GM21390 (cell line): Measurements from ENCODE around the gene RPL36.
"Not testable (repeated sequence)": the region's sequence is repeated elsewhere in the genome, so short reads cannot be mapped to it uniquely, and the experiment has no call there.

Experiments
- ATAC-seq: cut with Tn5 transposase; IDR thresholded peaks from one replicate; pipeline ENCODE4 v1.9.1; 2021; ENCODE audit not compliant: unreplicated experiment

Gene RPL36

GRCh38 chr19:5688262-5688881 lies 1.7 kb upstream of the RPL36 start:
- not testable (repeated sequence) for ATAC-seq

GRCh38 chr19:5690955-5691821 lies 1.1 kb downstream of the RPL36 start:
- ATAC-seq = no peak

DNA sequence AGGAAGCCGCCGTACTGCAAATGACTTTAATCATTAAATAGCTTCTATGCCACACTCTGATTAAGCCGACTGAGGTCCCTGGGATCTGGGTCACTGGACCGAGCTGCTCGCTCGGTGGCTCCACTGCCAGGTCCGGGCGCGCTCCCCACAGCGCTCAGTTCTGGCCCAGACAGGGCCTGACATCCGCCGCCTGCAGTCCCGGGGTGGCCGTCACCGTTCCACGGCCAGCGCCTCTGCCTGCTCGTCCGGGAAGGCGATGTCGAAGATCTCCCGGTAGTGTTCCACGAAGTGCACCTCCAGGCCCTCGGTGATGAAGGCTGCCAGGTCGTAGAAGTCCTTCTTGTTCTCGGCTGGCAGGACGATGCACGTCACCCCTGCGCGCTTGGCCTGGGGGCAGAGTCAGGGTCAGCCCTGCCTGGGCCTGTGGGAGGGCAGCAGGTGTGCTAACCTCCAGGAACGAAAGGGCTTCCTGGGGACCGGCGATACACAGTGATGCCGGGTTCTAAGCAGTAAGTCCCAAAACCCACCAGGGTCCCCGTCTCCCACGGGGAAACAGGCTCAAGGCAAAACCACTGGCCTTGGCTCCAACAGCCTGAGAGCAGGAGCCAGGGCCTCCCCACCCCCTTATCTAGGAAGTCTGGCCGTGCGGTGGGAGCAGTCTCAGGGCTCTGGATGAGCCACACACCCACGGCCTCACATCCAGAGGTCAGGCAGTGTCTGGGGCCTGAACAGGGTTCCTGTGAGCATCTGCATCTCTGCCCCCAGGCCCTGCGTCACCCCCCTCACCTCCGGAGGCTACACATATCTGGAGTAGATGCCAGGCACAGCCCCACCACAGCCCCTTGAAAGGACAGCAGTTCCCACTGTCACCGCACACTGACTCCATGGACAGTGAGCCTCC lies 2.0 kb downstream of the RPL36 start:
- ATAC-seq = no peak

GRCh38 chr19:5692723-5693194 lies 2.7 kb downstream of the RPL36 start:
- ATAC-seq = no peak

DNA sequence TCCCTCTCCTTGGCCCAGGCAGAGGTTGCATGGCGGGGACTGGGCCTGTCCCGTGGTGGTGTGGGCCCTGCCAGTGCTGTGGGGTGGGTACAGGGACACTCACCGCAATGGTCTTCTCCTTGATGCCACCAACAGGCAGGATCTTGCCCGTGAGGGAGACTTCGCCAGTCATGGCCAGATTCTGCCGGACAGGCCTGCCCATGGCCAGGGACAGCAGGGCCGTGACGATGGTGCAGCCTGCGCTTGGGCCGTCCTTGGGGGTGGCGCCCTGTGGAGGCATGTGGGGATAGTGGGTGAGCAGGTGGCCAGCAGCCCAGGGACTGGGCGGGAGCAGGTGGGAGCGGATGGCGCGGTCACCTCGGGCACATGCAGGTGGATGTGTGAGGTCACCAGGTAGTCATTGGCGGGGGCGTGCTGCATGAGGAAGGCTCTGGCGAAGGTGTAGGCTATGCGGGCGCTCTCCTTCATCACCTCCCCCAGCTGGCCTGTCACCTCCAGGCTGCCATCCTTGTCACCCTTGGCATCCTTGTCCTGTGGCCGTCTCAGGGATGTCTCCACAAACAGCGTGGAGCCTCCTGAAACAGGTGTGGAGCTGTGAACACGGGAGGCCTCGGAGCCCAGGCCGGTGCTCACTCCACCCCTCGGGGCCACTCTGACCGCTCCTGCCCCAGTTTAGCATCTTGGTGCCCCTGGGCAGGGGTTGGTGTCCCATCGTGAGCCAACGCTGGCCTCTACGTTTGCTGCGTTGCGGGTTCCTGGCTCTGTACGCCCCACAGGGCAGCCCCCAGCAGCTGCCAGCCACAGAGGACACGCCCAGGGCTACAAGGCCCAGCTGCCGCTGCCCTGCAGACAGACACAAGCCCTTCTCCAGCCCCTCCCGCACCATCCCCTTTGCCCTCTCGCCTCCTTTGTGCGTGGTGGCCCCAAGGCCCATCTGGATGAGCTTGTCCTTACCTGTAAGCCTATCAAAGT lies 3.4 kb downstream of the RPL36 start:
- ATAC-seq = no peak

- no peak for ATAC-seq
These were observed 4.3 kb downstream of the RPL36 start for GRCh38 chr19:5694167-5694955.

DNA sequence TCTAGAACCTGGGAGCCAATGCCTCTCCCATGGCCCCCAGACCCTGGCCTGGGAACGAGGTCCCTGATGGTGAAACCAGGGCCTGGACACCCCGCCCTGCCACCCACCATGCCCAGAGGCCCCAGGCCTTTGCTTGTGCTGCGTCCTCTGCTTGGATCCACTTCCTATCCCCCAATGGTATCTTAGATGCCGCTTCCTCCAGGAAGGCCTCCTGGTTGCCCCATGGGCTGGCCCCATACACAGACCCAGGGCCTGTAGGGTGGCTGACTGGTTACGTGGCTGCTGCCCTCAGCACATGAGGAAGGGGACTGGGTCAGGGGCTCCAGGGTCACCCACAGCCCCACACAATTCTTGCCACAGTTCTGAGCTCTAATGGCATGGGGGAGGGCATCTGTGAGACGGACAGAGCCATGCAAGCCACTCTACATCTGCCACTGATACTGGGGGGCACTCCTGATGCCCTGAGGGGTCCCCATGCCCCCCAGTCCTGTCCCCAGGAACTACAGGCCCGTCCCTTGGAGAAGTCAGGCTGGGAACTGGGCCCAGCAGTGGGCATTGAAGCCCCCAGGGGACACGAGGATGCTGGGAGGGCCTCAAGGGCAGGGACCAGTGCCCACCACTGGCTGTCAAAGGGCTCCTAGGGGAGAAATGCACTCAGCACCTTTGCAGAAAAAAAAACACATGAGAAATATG lies 5.0 kb downstream of the RPL36 start:
- no peak for ATAC-seq

DNA sequence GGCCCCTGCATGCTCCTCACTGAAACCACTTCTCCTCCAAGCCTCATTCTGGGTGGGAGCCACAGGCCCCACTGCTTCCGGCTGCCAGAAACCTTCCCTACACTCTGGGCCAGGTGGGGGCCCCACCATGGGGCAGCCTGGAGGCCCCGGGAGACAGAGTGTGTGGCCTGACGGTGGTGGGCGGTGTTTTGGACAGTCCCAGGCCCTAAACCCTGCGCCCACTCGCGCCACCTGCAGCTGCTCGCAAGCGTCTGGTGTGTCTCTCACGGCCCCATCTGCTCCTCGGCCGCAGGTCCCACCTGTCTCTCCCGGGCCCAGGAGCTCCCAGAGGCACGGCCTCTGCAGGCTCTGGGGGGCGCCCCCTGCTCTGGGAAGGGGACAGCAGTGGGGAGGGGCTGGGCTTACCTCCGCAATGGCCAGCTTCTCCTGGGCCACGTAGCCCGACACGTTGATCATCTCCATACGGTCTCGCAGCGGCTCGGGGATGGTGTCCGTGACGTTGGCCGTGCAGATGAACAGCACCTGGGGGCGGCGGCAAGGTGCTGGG lies 5.6 kb downstream of the RPL36 start:
- no peak for ATAC-seq

DNA sequence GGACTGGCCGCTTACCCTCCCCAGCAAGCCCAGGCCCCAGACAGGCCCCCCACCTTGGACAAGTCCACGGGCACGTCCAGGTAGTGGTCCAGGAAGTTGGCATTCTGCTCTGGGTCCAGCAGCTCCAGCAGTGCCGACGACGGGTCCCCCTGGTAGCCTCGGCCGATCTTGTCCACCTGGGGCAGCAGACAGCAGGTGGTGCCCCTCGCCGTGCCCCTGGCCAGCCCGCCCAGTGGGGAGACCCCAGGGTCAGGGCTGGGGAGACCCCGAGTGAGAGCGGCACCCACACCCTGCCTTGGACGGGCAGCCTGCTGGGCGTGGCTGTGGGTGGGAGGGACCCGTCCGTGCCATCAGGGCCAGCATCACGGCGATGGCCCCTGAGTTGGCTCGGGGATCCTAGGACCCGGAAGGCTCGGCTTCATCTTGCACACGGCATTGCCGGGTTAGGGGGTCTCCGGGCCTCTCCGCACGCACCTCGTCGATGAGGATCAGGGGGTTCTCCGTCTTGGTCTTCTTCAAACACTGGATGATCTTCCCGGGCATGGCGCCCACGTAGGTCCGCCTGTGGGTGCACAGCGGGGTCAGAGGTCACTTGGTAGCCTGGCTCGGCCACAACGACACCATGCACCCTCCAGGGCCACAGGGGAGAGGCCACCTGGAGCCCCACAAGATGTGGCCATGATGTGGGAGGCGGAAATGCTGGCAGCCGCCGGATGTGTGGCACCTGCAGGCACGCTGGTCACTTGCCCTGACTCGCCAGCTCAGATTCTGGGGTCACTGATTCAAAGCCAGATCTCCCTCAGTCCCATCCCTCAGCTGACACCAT lies 6.3 kb downstream of the RPL36 start:
- ATAC-seq = no peak

- ATAC-seq = no peak
These were observed 7.2 kb downstream of the RPL36 start for GRCh38 chr19:5697022-5697889.

GRCh38 chr19:5697890-5698634 lies 8.0 kb downstream of the RPL36 start:
- no peak for ATAC-seq

DNA sequence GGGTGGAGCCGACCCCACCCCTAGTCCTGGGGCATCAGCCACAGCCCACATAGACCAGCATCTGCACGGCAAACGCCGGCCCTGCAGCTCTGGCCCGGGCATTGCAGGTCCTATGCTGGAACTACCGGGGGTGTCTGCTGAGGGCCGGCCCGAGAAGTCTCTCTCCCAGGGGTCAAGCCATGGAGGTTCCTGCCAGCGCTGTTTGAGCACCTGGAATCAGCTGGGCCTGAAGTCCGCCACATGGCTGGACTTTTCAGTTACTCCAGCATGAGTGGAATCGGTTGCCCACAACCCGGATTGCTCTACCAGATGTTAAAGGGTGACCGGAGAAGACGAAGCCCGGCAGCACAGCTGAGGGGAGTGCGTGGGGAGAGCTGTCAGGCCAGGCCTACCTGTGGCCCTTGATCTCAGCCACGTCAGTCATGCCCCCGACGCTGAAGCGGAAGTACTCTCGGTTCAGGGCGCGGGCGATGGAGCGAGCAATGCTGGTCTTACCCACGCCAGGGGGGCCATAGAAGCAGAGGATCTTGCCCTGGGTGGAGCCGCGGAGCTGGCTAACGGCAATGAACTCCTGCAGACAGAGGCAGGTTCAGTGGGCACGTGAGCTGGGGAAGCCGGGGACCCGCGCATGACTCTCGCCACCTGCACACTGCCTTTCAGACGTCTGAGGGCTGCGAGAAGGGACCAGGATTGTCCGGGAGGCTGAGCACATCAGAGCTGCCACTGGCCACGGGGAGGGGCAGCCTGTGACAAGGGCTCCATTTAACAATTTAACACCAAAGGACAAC lies 8.7 kb downstream of the RPL36 start:
- ATAC-seq = no peak

GRCh38 chr19:5700455-5701092 lies 10.5 kb downstream of the RPL36 start:
- no peak for ATAC-seq

DNA sequence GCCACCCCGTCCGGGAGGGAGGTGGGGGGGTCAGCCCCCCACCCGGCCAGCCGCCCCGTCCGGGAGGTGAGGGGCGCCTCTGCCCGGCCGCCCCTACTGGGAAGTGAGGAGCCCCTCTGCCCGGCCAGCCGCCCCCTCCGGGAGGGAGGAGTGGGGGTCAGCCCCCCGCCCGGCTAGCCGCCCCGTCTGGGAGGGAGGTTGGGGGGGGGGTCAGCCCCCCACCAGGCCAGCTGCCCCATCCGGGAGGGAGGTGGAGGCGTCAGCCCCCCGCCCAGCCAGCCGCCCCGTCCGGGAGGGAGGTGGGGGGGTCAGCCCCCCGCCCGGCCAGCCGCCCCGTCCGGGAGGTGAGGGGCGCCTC lies 11.9 kb downstream of the RPL36 start:
- ATAC-seq = not testable (repeated sequence)
